HepG2 (cell line): Measurements from ENCODE around the gene NGFR. TPM values are rescaled to one million over a fixed set of nuclear protein-coding genes. Genes with fewer than 3 reads are reported as not detected.

ENCODE experiments used
- ATAC-seq: fragments of 200-7000 bp; cut with Tn5 transposase; 3 replicates; pipeline ENCODE4 v1.9.1; 2020; ENCODE audit warnings: mild to moderate bottlenecking, moderate library complexity
- BruUV-seq: library from RNA; stranded (reverse); fragments of 400-500 nt; replicated peaks from 2 replicates; lab custom pipeline; 2021; lab: Mats Ljungman, UMichigan
- CTCF ChIA-PET: fragments of 300-600 bp; formaldehyde crosslinking; extraction: SDS; loops from one replicate; lab custom pipeline; 2021; ENCODE audit warnings: low total read pairs, inconsistent platforms, low intra/inter-chr PET ratio; lab: Yijun Ruan, JAX
- POLR2A ChIA-PET: fragments of 350-600 bp; sonication (Branson Sonifier 250); formaldehyde crosslinking; loops from one replicate; lab custom pipeline; 2020; ENCODE audit warnings: antibody characterized with exemption, inconsistent platforms; lab: Yijun Ruan, JAX
- DNase-seq: peaks from one replicate; pipeline ENCODE4 v3.0.0-alpha.2; 2015; ENCODE audit warnings: low spot score
- FAIRE-seq: peaks from 3 replicates; lab custom pipeline; 2011; peaks lifted over from hg19 to GRCh38; lab: Jason Lieb, UNC
- H2AFZ ChIP-seq: one replicate; pipeline ENCODE4 v1.6.1; 2011; ENCODE audit warnings: low read length, inconsistent platforms
- H3K27ac ChIP-seq: fragments of 300-600 bp; 3 replicates; pipeline ENCODE4 v1.8.0; 2011; ENCODE audit warnings: mixed run types, mild to moderate bottlenecking, mixed read lengths, low read length, inconsistent platforms; ENCODE audit not compliant: insufficient read depth; ENCODE audit errors: extremely low read length
- H3K27me3 ChIP-seq, 2 experiments: fragments of 200-600 bp in 1 of 2; 2 replicates in 1 of 2; 3 replicates in 1 of 2; pipeline versions ENCODE4 v1.6.0 to v1.8.0; 2011; ENCODE audit warnings: low read length in 2 of 2, mild to moderate bottlenecking in 2 of 2, moderate library complexity in 2 of 2, inconsistent platforms in 1 of 2; ENCODE audit not compliant: insufficient read depth in 2 of 2, control insufficient read depth in 1 of 2
- H3K36me3 ChIP-seq, 2 experiments: fragments of 200-600 bp in 1 of 2; replicated peaks in 1 of 2; 2 replicates in 1 of 2; 3 replicates in 1 of 2; pipeline versions ENCODE4 v1.5.1 to v1.8.0; 2011; ENCODE audit warnings: low read length in 2 of 2, inconsistent platforms in 1 of 2; ENCODE audit not compliant: insufficient read depth in 2 of 2, control insufficient read depth in 1 of 2
- H3K4me1 ChIP-seq: 2 replicates; pipeline ENCODE4 v1.5.1; 2012; ENCODE audit warnings: low read length, inconsistent platforms; ENCODE audit not compliant: insufficient read depth
- H3K4me2 ChIP-seq: 2 replicates; pipeline ENCODE4 v1.6.0; 2011; ENCODE audit warnings: low read depth, low read length, inconsistent platforms
- H3K4me3 ChIP-seq, 3 experiments: fragments of 200-600 bp in 1 of 3; sonication (generic), shearing (Covaris generic) in 1 of 3; replicated peaks in 1 of 3; 2 replicates each; pipeline ENCODE4 v1.5.1; 2011 to 2016; ENCODE audit warnings: low read length in 3 of 3, inconsistent platforms in 2 of 3, low read depth in 2 of 3, mild to moderate bottlenecking in 2 of 3, control low read depth in 1 of 3, mixed read lengths in 1 of 3; ENCODE audit not compliant: insufficient read depth in 1 of 3
- H3K79me2 ChIP-seq: one replicate; pipeline ENCODE4 v1.6.1; 2011; ENCODE audit warnings: low read length, inconsistent platforms; ENCODE audit not compliant: insufficient read depth
- H3K9ac ChIP-seq: 2 replicates; pipeline ENCODE4 v1.6.0; 2011; ENCODE audit warnings: mild to moderate bottlenecking, low read depth, low read length, inconsistent platforms; ENCODE audit not compliant: insufficient read depth
- H3K9me3 ChIP-seq: 2 replicates; pipeline ENCODE4 v1.5.1; 2012; ENCODE audit warnings: mild to moderate bottlenecking, low read length
- H4K20me1 ChIP-seq: 2 replicates; pipeline ENCODE4 v1.6.0; 2011; ENCODE audit warnings: inconsistent platforms, mild to moderate bottlenecking, low read length, moderate library complexity; ENCODE audit not compliant: insufficient read depth
- GFI1 ChIP-seq: sonication (generic); formaldehyde crosslinking; IDR thresholded peaks from 2 replicates; pipeline ENCODE4 v1.5.0; 2020; ENCODE audit warnings: missing genetic modification reagents, mild to moderate bottlenecking, borderline replicate concordance
- HOXA7 ChIP-seq: sonication (generic); formaldehyde crosslinking; IDR thresholded peaks from 2 replicates; pipeline ENCODE4 v1.8.1; 2022; ENCODE audit warnings: mild to moderate bottlenecking, missing genetic modification reagents, moderate library complexity
- KAT7 ChIP-seq: IDR thresholded peaks from 2 replicates; pipeline ENCODE4 v1.6.1; 2018; ENCODE audit warnings: borderline replicate concordance, missing compliant biosample characterization
- MBNL3 ChIP-seq: fragments of 250-450 bp; sonication (Bioruptor Pico); conservative IDR thresholded peaks from 2 replicates; pipeline ENCODE4 v1.8.0; 2022; ENCODE audit warnings: mild to moderate bottlenecking, inconsistent platforms
- MEIS1 ChIP-seq: sonication (generic); formaldehyde crosslinking; IDR thresholded peaks from 2 replicates; pipeline ENCODE4 v1.9.0; 2021; ENCODE audit warnings: mild to moderate bottlenecking, missing genetic modification reagents, moderate library complexity, borderline replicate concordance
- NCOA5 ChIP-seq: sonication (generic); formaldehyde crosslinking; IDR thresholded peaks from 2 replicates; pipeline ENCODE4 v1.4.0; 2020; ENCODE audit warnings: missing genetic modification reagents
- PPARG ChIP-seq: conservative IDR thresholded peaks from 2 replicates; pipeline ENCODE4 v1.6.1; 2016; ENCODE audit warnings: missing biosample characterization, missing genetic modification reagents
- SP2 ChIP-seq: sonication (generic); formaldehyde crosslinking; IDR thresholded peaks from 2 replicates; pipeline ENCODE4 v1.5.1; 2020; ENCODE audit warnings: mild to moderate bottlenecking, missing genetic modification reagents
- SPEN ChIP-seq: sonication (generic); formaldehyde crosslinking; IDR thresholded peaks from 2 replicates; pipeline ENCODE4 v1.5.1; 2020; ENCODE audit warnings: low read depth, mild to moderate bottlenecking, missing genetic modification reagents
- TEAD3 ChIP-seq: optimal IDR thresholded peaks from 2 replicates; pipeline ENCODE3; 2016; ENCODE audit warnings: borderline replicate concordance
- ZBTB4 ChIP-seq: sonication (generic); formaldehyde crosslinking; IDR thresholded peaks from 2 replicates; pipeline ENCODE4 v1.4.0; 2020; ENCODE audit warnings: missing genetic modification reagents, mild to moderate bottlenecking, borderline replicate concordance
- ZNF549 ChIP-seq: sonication (generic); formaldehyde crosslinking; IDR thresholded peaks from 2 replicates; pipeline ENCODE4 v1.5.0; 2020; ENCODE audit warnings: missing genetic modification reagents
- ZNF609 ChIP-seq: sonication (generic); formaldehyde crosslinking; IDR thresholded peaks from 2 replicates; pipeline ENCODE4 v1.4.0; 2020; ENCODE audit warnings: mild to moderate bottlenecking, missing genetic modification reagents, borderline replicate concordance
- ZNF713 ChIP-seq: sonication (generic); formaldehyde crosslinking; IDR thresholded peaks from 2 replicates; pipeline ENCODE4 v1.4.0; 2020; ENCODE audit warnings: mild to moderate bottlenecking, missing genetic modification reagents
- WGBS: methylation state at CpG from one replicate; pipeline ENCODE4 v1.1.6; 2017; ENCODE audit warnings: low lambda C conversion rate; 5-methylcytosine and 5-hydroxymethylcytosine counted together
- in situ Hi-C: cut with HindIII; loops from 2 replicates; pipeline ENCODE4 v1.10.0; 2017; ENCODE audit warnings: low pct_unique_long_range_greater_than_20kb; ENCODE audit not compliant: extremely low pct_ligation_motif_present
- intact Hi-C: fragments of 100-400 bp; cut with micrococcal nuclease; formaldehyde crosslinking; loops from one replicate; pipeline ENCODE4 v1.10.0; 2022; ENCODE audit not compliant: unreplicated experiment
- polyA plus RNA-seq, 8 experiments: library from polyadenylated mRNA; depleted of rRNA in 3 of 8; stranded (reverse) in 7 of 8; unstranded in 1 of 8; fragments of >200 nt; fragmentation: Illumina TruSeq in 4 of 8; extraction: Trizol in 4 of 8; gene quantifications; 2 replicates each; pipeline versions ENCODE4 v1.2.1 to v1.2.3, GENCODE V29; 2011 to 2016; ENCODE audit warnings: low read depth in 4 of 8, missing spikeins in 1 of 8, mixed read lengths in 1 of 8; ENCODE audit not compliant: insufficient read depth in 1 of 8
- total RNA-seq, 5 experiments: library from RNA; depleted of rRNA; stranded (reverse); fragments of >200 nt; fragmentation: Illumina TruSeq; extraction: Trizol; gene quantifications; 2 replicates each; pipeline ENCODE4 v1.2.3, GENCODE V29; 2016; ENCODE audit warnings: low read depth in 1 of 5
- TF ChIP-seq, protein P1 (sequence below): sonication (generic); formaldehyde crosslinking; IDR thresholded peaks from 2 replicates; pipeline ENCODE4 v1.5.0; 2020; ENCODE audit warnings: mild to moderate bottlenecking, missing genetic modification reagents

The NGFR gene
- total and polyA plus RNA-seq, 2 of the 13 experiments (the other 11 are each of a cell fraction or from before 2014, with no cell fraction given) = 1.1 to 1.8 TPM

GRCh38 chr17:49466436-49466835 lies 28.7 kb upstream of the NGFR start (continued):
- TF ChIP-seq ZBTB4 (CRISPR knock-in tag) (no peak), ZNF713 (no peak), KAT7 (no peak), MBNL3 (CRISPR knock-in tag) (no peak), GFI1 (CRISPR knock-in tag) (no peak), NCOA5 (CRISPR knock-in tag) (no peak), ZNF549 (CRISPR knock-in tag) (no peak), SPEN (no peak), TEAD3 (CRISPR knock-in tag) (no peak)

- Histone ChIP-seq H3K9me3 (peaks cover 8% of the 10 kb centered on the region; the same call in 1 of the 2 replicates), H3K27ac (no peak overlapping the region), H4K20me1 (no peaks in the 10 kb centered on the region), H3K79me2 (no peaks in the 10 kb centered on the region), H2AFZ (no peak overlapping the region), H3K36me3 (no peaks in the 10 kb centered on the region), H3K9ac (no peak overlapping the region), H3K4me1 (peaks cover 11% of the 10 kb centered on the region), H3K4me3 (no peak overlapping the region), H3K4me2 (no peak overlapping the region), H3K27me3 (peaks cover 12 to 84% of the 10 kb centered on the region in 2 experiments)
- no peak for DNase-seq
- FAIRE-seq = no peak
- ChIA-PET CTCF (no interaction called here), POLR2A (interaction anchor here (0.7 kb wide), 1 partner anchor 12 kb away, joined by 3 read pairs; no protein-coding TSS in a partner anchor)
- intact Hi-C loops (no loop called here), in situ Hi-C loops (no loop called here)
- no peak for ATAC-seq
- BruUV-seq = no TSS peak
- WGBS = 0% methylated on average over 1 of the region's 1 CpG
- no peak for TF ChIP-seq PPARG
- TF ChIP-seq, protein P1, sequence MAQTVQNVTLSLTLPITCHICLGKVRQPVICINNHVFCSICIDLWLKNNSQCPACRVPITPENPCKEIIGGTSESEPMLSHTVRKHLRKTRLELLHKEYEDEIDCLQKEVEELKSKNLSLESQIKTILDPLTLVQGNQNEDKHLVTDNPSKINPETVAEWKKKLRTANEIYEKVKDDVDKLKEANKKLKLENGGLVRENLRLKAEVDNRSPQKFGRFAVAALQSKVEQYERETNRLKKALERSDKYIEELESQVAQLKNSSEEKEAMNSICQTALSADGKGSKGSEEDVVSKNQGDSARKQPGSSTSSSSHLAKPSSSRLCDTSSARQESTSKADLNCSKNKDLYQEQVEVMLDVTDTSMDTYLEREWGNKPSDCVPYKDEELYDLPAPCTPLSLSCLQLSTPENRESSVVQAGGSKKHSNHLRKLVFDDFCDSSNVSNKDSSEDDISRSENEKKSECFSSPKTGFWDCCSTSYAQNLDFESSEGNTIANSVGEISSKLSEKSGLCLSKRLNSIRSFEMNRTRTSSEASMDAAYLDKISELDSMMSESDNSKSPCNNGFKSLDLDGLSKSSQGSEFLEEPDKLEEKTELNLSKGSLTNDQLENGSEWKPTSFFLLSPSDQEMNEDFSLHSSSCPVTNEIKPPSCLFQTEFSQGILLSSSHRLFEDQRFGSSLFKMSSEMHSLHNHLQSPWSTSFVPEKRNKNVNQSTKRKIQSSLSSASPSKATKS (CRISPR knock-in tag) = no peak
- no peak for TF ChIP-seq HOXA7
- TF ChIP-seq SP2 (CRISPR knock-in tag) = no peak
- TF ChIP-seq MEIS1 = no peak
- TF ChIP-seq ZNF609 (CRISPR knock-in tag) = no peak
These were observed 27.9 kb upstream of the NGFR start for GRCh38 chr17:49467175-49467574.
